ENCODE measurements around the gene INPP1. TPM values are rescaled to one million over a fixed set of nuclear protein-coding genes. Genes with fewer than 3 reads are reported as not detected.

Gene INPP1
- total and polyA plus RNA-seq, 4 donors = 9.1 to 13.2 (median 12.4) TPM

DNA sequence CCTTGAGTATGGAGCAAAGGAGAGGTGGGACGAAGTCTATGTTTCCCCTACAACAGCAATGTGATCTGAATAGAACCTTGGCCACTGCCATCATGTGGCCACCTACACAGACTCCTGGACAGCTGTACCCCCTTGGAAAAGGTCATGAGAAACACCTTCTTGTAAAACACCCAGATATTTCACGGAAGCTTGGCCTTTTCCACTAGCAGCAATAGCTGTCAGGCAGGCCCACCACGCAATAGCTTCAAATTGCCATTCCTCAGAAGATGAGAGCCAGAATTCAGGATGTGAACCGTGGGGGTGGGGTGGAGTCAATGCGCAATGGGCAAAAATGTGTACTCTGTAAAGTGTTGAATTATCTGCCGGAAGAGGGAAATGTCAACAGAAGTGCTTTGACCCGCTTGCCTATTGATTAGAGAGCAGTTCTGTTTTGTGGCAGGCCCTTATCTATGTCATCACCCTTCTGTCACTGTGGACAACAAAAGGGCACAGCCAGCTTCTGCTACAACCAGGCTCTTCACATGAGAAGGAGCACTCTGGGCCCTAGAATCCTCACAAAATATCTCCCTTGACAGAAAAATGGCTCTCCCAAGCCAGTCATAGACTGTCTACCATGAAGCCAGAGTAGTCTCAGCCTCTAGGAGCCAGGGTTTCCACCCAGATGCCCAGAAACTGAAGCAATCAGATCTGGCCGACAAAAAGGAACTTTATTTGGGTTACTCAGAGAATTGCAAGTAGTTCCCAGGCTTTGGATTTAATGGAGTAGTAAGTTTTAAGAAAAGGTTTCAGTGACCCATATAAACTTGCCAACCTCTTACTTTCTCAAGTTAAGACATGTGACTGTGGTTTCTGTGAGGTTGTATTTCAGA, 9.5 kb downstream of the INPP1 start (continued):
- TF ChIP-seq, protein P1, sequence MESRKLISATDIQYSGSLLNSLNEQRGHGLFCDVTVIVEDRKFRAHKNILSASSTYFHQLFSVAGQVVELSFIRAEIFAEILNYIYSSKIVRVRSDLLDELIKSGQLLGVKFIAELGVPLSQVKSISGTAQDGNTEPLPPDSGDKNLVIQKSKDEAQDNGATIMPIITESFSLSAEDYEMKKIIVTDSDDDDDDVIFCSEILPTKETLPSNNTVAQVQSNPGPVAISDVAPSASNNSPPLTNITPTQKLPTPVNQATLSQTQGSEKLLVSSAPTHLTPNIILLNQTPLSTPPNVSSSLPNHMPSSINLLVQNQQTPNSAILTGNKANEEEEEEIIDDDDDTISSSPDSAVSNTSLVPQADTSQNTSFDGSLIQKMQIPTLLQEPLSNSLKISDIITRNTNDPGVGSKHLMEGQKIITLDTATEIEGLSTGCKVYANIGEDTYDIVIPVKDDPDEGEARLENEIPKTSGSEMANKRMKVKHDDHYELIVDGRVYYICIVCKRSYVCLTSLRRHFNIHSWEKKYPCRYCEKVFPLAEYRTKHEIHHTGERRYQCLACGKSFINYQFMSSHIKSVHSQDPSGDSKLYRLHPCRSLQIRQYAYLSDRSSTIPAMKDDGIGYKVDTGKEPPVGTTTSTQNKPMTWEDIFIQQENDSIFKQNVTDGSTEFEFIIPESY (IDR thresholded peaks at IDR 0.05) = peak; percentile 85
- peak; percentile 88 to 94 for TF ChIP-seq EGR1 (IDR thresholded peaks at IDR 0.05; ENCODE audit: low read depth in 2 of 2)
- peak; percentile 19 to 81 for TF ChIP-seq GABPA (IDR thresholded peaks at IDR 0.05 in 1 of 2, conservative IDR thresholded peaks at IDR 0.05 in 1 of 2)
- TF ChIP-seq RAD21 (IDR thresholded peaks at IDR 0.05) = peak; percentile 57 to 65

GRCh38 chr2:190353537-190353899, 10.1 kb downstream of the INPP1 start:
- Histone ChIP-seq H3K4me1 (ENCODE audit: control insufficient read depth in 4 of 4, insufficient read depth in 4 of 4, low read length in 3 of 4) (peaks cover 11 to 38% (median 22%) of the 10 kb centered on the region in 4 donors), H3K27ac (ENCODE audit: low read depth in 1 of 2, low read length in 2 of 2) (peak overlapping the region; percentile 88 to 92)

GRCh38 chr2:190354003-190354690, 10.8 kb downstream of the INPP1 start:
- Histone ChIP-seq H3K9ac (ENCODE audit: low read depth in 1 of 2, low read length in 2 of 2) (no peak overlapping the region), H3K4me3 (ENCODE audit: low read depth in 1 of 3, low read length in 3 of 3) (no peak overlapping the region), H3K27ac (ENCODE audit: low read depth in 1 of 2, low read length in 2 of 2) (peak overlapping the region; percentile 25 to 88), H3K9me3 (ENCODE audit: control insufficient read depth in 4 of 4, low read length in 3 of 4) (no peaks in the 10 kb centered on the region), H3K4me1 (ENCODE audit: control insufficient read depth in 4 of 4, insufficient read depth in 4 of 4, low read length in 3 of 4) (peaks cover 15 to 44% (median 27%) of the 10 kb centered on the region in 4 donors), H3K27me3 (ENCODE audit: control insufficient read depth in 4 of 4, insufficient read depth in 4 of 4, low read length in 3 of 4) (no peaks in the 10 kb centered on the region), H3K36me3 (ENCODE audit: control insufficient read depth in 4 of 4, insufficient read depth in 3 of 4, low read depth in 1 of 4, low read length in 3 of 4) (peaks cover 0 to 1% (median 0%) of the 10 kb centered on the region in 4 donors)
- WGBS = 67% methylated on average over 12 of the region's 12 CpGs
- TF ChIP-seq CTCF (IDR thresholded peaks at IDR 0.05; ENCODE audit: low read depth, low read length, missing input control) (no peak), EGR1 (IDR thresholded peaks at IDR 0.05; ENCODE audit: low read depth in 2 of 2) (no peak), FOXA1 (IDR thresholded peaks at IDR 0.05) (no peak), TAF1 (conservative IDR thresholded peaks at IDR 0.05) (no peak), REST (IDR thresholded peaks at IDR 0.05) (no peak), JUND (IDR thresholded peaks at IDR 0.05) (no peak), GABPA (IDR thresholded peaks at IDR 0.05 in 1 of 2, conservative IDR thresholded peaks at IDR 0.05 in 1 of 2) (no peak), SP1 (IDR thresholded peaks at IDR 0.05) (no peak)
- no peak for DNase-seq (ENCODE audit: low spot score)

More at GRCh38 chr2:190353537-190353899, 10.1 kb downstream of the INPP1 start:
- no peak for DNase-seq (ENCODE audit: low spot score)
- Histone ChIP-seq H3K36me3 (ENCODE audit: control insufficient read depth in 4 of 4, insufficient read depth in 3 of 4, low read depth in 1 of 4, low read length in 3 of 4) (peaks cover 0 to 1% (median 0%) of the 10 kb centered on the region in 4 donors), H3K9me3 (ENCODE audit: control insufficient read depth in 4 of 4, low read length in 3 of 4) (no peaks in the 10 kb centered on the region), H3K9ac (ENCODE audit: low read depth in 1 of 2, low read length in 2 of 2) (peak overlapping the region; percentile 39 to 83), H3K27me3 (ENCODE audit: control insufficient read depth in 4 of 4, insufficient read depth in 4 of 4, low read length in 3 of 4) (no peaks in the 10 kb centered on the region), H3K4me3 (ENCODE audit: low read depth in 1 of 3, low read length in 3 of 3) (no peak overlapping the region)
- no peak for TF ChIP-seq JUND (IDR thresholded peaks at IDR 0.05)
- no peak for TF ChIP-seq SP1 (IDR thresholded peaks at IDR 0.05)
- no peak for TF ChIP-seq FOXA1 (IDR thresholded peaks at IDR 0.05)
- TF ChIP-seq CTCF (IDR thresholded peaks at IDR 0.05; ENCODE audit: low read depth, low read length, missing input control) = no peak
- TF ChIP-seq NR2F2 (IDR thresholded peaks at IDR 0.05) = no peak

Data from liver (tissue), 9 donors.